ENCODE measurements around the gene BRICD5. TPM values are rescaled to one million over a fixed set of nuclear protein-coding genes. Genes with fewer than 3 reads are reported as not detected.

The BRICD5 gene
- total and polyA plus RNA-seq, 2 experiments from 2014 or later = 0.56 to 2.9 TPM

GRCh38 chr16:2172688-2173335 is 37.9 kb downstream of the BRICD5 start:
- H3K36me3 ChIP-seq (ENCODE audit: low read depth) = no peaks in the 10 kb centered on the region; the same call in 1 of the 2 replicates
- DNase-seq = no peak
- WGBS, 2 experiments (ENCODE audit: low coverage in 1 of 2, low lambda C conversion rate in 2 of 2, missing lambda C conversion rate in 2 of 2) = 96 to 97% methylated on average over 16 to 29 of the region's 29 CpGs

GRCh38 chr16:2171601-2172178 is 39.0 kb downstream of the BRICD5 start:
- H3K9me2 ChIP-seq (ENCODE audit: insufficient read depth) = no peaks in the 10 kb centered on the region
- in situ Hi-C loops (cut with MboI) = no loop called here
- no peak overlapping the region for H3K4me2 ChIP-seq (ENCODE audit: unreplicated experiment)
- 92% methylated on average over 27 to 28 of the region's 28 CpGs for WGBS, 2 experiments (ENCODE audit: low coverage in 1 of 2, low lambda C conversion rate in 2 of 2, missing lambda C conversion rate in 2 of 2)
- no peak overlapping the region for H3K9ac ChIP-seq
- no peaks in the 10 kb centered on the region; the same call in 1 of the 2 replicates for H3K36me3 ChIP-seq (ENCODE audit: low read depth)
- H3K27ac ChIP-seq = no peak overlapping the region
- no peak overlapping the region for H3K4me3 ChIP-seq
- H3F3A ChIP-seq (ENCODE audit: insufficient read depth) = no peaks in the 10 kb centered on the region
- no peaks in the 10 kb centered on the region for H3K27me3 ChIP-seq (replicated peaks; ENCODE audit: insufficient read depth)
- no peaks in the 10 kb centered on the region for H3K9me3 ChIP-seq (ENCODE audit: low read depth)
- H3K79me2 ChIP-seq (ENCODE audit: insufficient read depth) = peaks cover 10% of the 10 kb centered on the region
- TF ChIP-seq EZH2 (IDR thresholded peaks at IDR 0.05; ENCODE audit: insufficient read depth, poor library complexity, severe bottlenecking) (no peak), EZH2phosphoT487 (IDR thresholded peaks at IDR 0.05; ENCODE audit: insufficient read depth, low read depth) (no peak)
- H4K20me1 ChIP-seq (ENCODE audit: insufficient read depth) = no peaks in the 10 kb centered on the region
- no peak overlapping the region for H2AFZ ChIP-seq
- H3K4me1 ChIP-seq (ENCODE audit: insufficient read depth) = no peaks in the 10 kb centered on the region
- DNase-seq = no peak

More at GRCh38 chr16:2172688-2173335, 37.9 kb downstream of the BRICD5 start:
- Histone ChIP-seq H3K9me3 (ENCODE audit: low read depth) (no peaks in the 10 kb centered on the region), H4K20me1 (ENCODE audit: insufficient read depth) (no peaks in the 10 kb centered on the region), H3K4me1 (ENCODE audit: insufficient read depth) (no peaks in the 10 kb centered on the region), H3K4me3 (no peak overlapping the region), H2AFZ (no peak overlapping the region), H3K27me3 (replicated peaks; ENCODE audit: insufficient read depth) (no peaks in the 10 kb centered on the region), H3K9me2 (ENCODE audit: insufficient read depth) (no peaks in the 10 kb centered on the region), H3K27ac (no peak overlapping the region), H3K9ac (no peak overlapping the region), H3K79me2 (ENCODE audit: insufficient read depth) (no peaks in the 10 kb centered on the region; the same call in none of the 2 replicates), H3F3A (ENCODE audit: insufficient read depth) (no peaks in the 10 kb centered on the region), H3K4me2 (ENCODE audit: unreplicated experiment) (no peak overlapping the region)
- in situ Hi-C loops (cut with MboI) = no loop called here
- TF ChIP-seq EZH2phosphoT487 (IDR thresholded peaks at IDR 0.05; ENCODE audit: insufficient read depth, low read depth) = no peak
- TF ChIP-seq EZH2 (IDR thresholded peaks at IDR 0.05; ENCODE audit: insufficient read depth, poor library complexity, severe bottlenecking) = no peak

- 94 to 97% methylated on average over 35 to 47 of the region's 47 CpGs for whole genome bisulfite sequencing, 2 experiments (ENCODE audit: low coverage in 1 of 2, low lambda C conversion rate in 2 of 2, missing lambda C conversion rate in 2 of 2)
- Histone ChIP-seq H3K36me3 (ENCODE audit: low read depth) (no peaks in the 10 kb centered on the region; the same call in 1 of the 2 replicates), H3K79me2 (ENCODE audit: insufficient read depth) (peaks cover 18% of the 10 kb centered on the region), H3K4me2 (ENCODE audit: unreplicated experiment) (no peak overlapping the region), H3F3A (ENCODE audit: insufficient read depth) (no peaks in the 10 kb centered on the region), H3K27me3 (replicated peaks; ENCODE audit: insufficient read depth) (no peaks in the 10 kb centered on the region), H3K9me3 (ENCODE audit: low read depth) (no peaks in the 10 kb centered on the region), H3K27ac (no peak overlapping the region), H3K9ac (no peak overlapping the region), H4K20me1 (ENCODE audit: insufficient read depth) (no peaks in the 10 kb centered on the region), H3K4me1 (ENCODE audit: insufficient read depth) (no peaks in the 10 kb centered on the region), H3K9me2 (ENCODE audit: insufficient read depth) (no peaks in the 10 kb centered on the region), H2AFZ (no peak overlapping the region), H3K4me3 (no peak overlapping the region)
- in situ Hi-C loops (cut with MboI) = no loop called here
- TF ChIP-seq EZH2 (IDR thresholded peaks at IDR 0.05; ENCODE audit: insufficient read depth, poor library complexity, severe bottlenecking) = no peak
- no peak for TF ChIP-seq EZH2phosphoT487 (IDR thresholded peaks at IDR 0.05; ENCODE audit: insufficient read depth, low read depth)
- DNase-seq = no peak
These were observed 39.9 kb downstream of the BRICD5 start for GRCh38 chr16:2170587-2171435.

- H3K36me3 ChIP-seq (ENCODE audit: low read depth) = no peaks in the 10 kb centered on the region; the same call in 1 of the 2 replicates
- WGBS, 2 experiments (ENCODE audit: low coverage in 1 of 2, low lambda C conversion rate in 2 of 2, missing lambda C conversion rate in 2 of 2) = 83 to 87% methylated on average over 18 of the region's 18 CpGs
These were observed 40.6 kb downstream of the BRICD5 start for GRCh38 chr16:2170080-2170479.

More at GRCh38 chr16:2170080-2170479, 40.6 kb downstream of the BRICD5 start:
- in situ Hi-C loops (cut with MboI) = no loop called here
- no peak overlapping the region for H3K27ac ChIP-seq
- no peak overlapping the region for H3K4me3 ChIP-seq
- TF ChIP-seq EZH2 (IDR thresholded peaks at IDR 0.05; ENCODE audit: insufficient read depth, poor library complexity, severe bottlenecking) (no peak), EZH2phosphoT487 (IDR thresholded peaks at IDR 0.05; ENCODE audit: insufficient read depth, low read depth) (no peak)
- H4K20me1 ChIP-seq (ENCODE audit: insufficient read depth) = no peaks in the 10 kb centered on the region
- no peak for DNase-seq
- no peak overlapping the region for H3K9ac ChIP-seq
- H3K4me1 ChIP-seq (ENCODE audit: insufficient read depth) = no peaks in the 10 kb centered on the region
- H3K79me2 ChIP-seq (ENCODE audit: insufficient read depth) = peaks cover 25% of the 10 kb centered on the region
- no peaks in the 10 kb centered on the region for H3K9me2 ChIP-seq (ENCODE audit: insufficient read depth)
- H3F3A ChIP-seq (ENCODE audit: insufficient read depth) = no peaks in the 10 kb centered on the region
- H3K27me3 ChIP-seq (replicated peaks; ENCODE audit: insufficient read depth) = no peaks in the 10 kb centered on the region
- H3K9me3 ChIP-seq (ENCODE audit: low read depth) = no peaks in the 10 kb centered on the region
- H3K4me2 ChIP-seq (ENCODE audit: unreplicated experiment) = no peak overlapping the region
- H2AFZ ChIP-seq = no peak overlapping the region
